GM19463 (cell line): ENCODE measurements around the gene CDC42.
"Not testable (repeated sequence)": the region's sequence is repeated elsewhere in the genome, so short reads cannot be mapped to it uniquely, and the experiment has no call there.

Experiments
- ATAC-seq: cut with Tn5 transposase; IDR thresholded peaks from one replicate; pipeline ENCODE4 v1.9.1; 2021; ENCODE audit warnings: mild to moderate bottlenecking, moderate library complexity; ENCODE audit not compliant: unreplicated experiment

Gene CDC42

GRCh38 chr1:22052115-22053016 lies at the start of gene CDC42:
TSS of gene CDC42 (plus strand) at chr1:22052709. CDS start at chr1:22078479, 25,770 bp downstream.
- peak; percentile 89 for ATAC-seq

- ATAC-seq: not testable (repeated sequence)
These were observed 49.6 kb upstream of the CDC42 start for GRCh38 chr1:22002875-22003274.

- not testable (repeated sequence) for ATAC-seq
These were observed 48.5 kb upstream of the CDC42 start for GRCh38 chr1:22003959-22004358.

- ATAC-seq: not testable (repeated sequence)
These were observed 47.0 kb upstream of the CDC42 start for GRCh38 chr1:22005261-22006149.

GRCh38 chr1:22006736-22007135 lies 45.8 kb upstream of the CDC42 start:
- not testable (repeated sequence) for ATAC-seq

GRCh38 chr1:22007262-22007661 lies 45.2 kb upstream of the CDC42 start:
- not testable (repeated sequence) for ATAC-seq

GRCh38 chr1:22009566-22009965 lies 42.9 kb upstream of the CDC42 start:
- ATAC-seq: not testable (repeated sequence)

- ATAC-seq: not testable (repeated sequence)
These were observed 39.8 kb upstream of the CDC42 start for GRCh38 chr1:22012752-22013151.

GRCh38 chr1:22014575-22015206 lies 37.8 kb upstream of the CDC42 start:
- ATAC-seq: not testable (repeated sequence)

GRCh38 chr1:22018583-22019559 lies 33.6 kb upstream of the CDC42 start:
- ATAC-seq: no peak

- ATAC-seq: no peak
These were observed 31.4 kb upstream of the CDC42 start for GRCh38 chr1:22021061-22021460.

- ATAC-seq: peak; percentile 34
These were observed 27.8 kb upstream of the CDC42 start for GRCh38 chr1:22024485-22025367.

GRCh38 chr1:22025368-22026155 lies 26.9 kb upstream of the CDC42 start:
- peak; percentile 61 for ATAC-seq

- ATAC-seq: no peak
These were observed 25.6 kb upstream of the CDC42 start for GRCh38 chr1:22026924-22027289.

GRCh38 chr1:22030057-22030456 lies 22.5 kb upstream of the CDC42 start:
- no peak for ATAC-seq

GRCh38 chr1:22030473-22030872 lies 22.0 kb upstream of the CDC42 start:
- no peak for ATAC-seq

- no peak for ATAC-seq
These were observed 21.1 kb upstream of the CDC42 start for GRCh38 chr1:22031214-22031962.
